HCT116 (cell line): ENCODE data around the gene XAB2. TPM values are rescaled to one million over a fixed set of nuclear protein-coding genes. Genes with fewer than 3 reads are reported as not detected.

Experiments
- ATAC-seq: fragments of 200-7000 bp; cut with Tn5 transposase; 2 replicates; pipeline ENCODE4 v1.9.1; 2020; ENCODE audit warnings: mild to moderate bottlenecking, moderate library complexity
- BruUV-seq: library from RNA; stranded (reverse); fragments of 400-500 nt; replicated peaks from 2 replicates; lab custom pipeline; 2021; lab: Mats Ljungman, UMichigan
- CTCF ChIA-PET: fragments of 300-600 bp; sonication (Branson Sonifier 250); formaldehyde crosslinking; loops from one replicate; lab custom pipeline; 2021; ENCODE audit warnings: antibody characterized with exemption; lab: Charles Lee
- POLR2A ChIA-PET: fragments of 300-600, 350-600 bp; sonication (Branson Sonifier 250); formaldehyde crosslinking; loops from one replicate; lab custom pipeline; 2021; ENCODE audit warnings: antibody characterized with exemption; lab: Charles Lee
- RAD21 ChIA-PET, 2 experiments: fragments of 300-600 bp; sonication (Branson Sonifier 250); formaldehyde crosslinking; loops; one replicate each; lab custom pipeline; 2023; ENCODE audit warnings: low total read pairs in 2 of 2; ENCODE audit not compliant: uncharacterized antibody in 2 of 2, unreplicated experiment in 2 of 2, low non-redundant PET in 1 of 2; lab: Charles Lee
- DNase-seq: peaks from one replicate; pipeline ENCODE4 v3.0.0-alpha.2; 2010; ENCODE audit warnings: low read depth, low spot score
- H2AFZ ChIP-seq: fragments of 200-600 bp; shearing (Covaris generic), sonication (generic); 2 replicates; pipeline ENCODE4 v1.6.1; 2017; ENCODE audit warnings: low read depth, mixed run types, mixed read lengths, antibody characterized with exemption, low read length; ENCODE audit not compliant: poor library complexity, severe bottlenecking
- H3K27ac ChIP-seq: 2 replicates; pipeline ENCODE4 v1.5.1; 2012; ENCODE audit warnings: low read depth, low read length
- H3K27me3 ChIP-seq: fragments of 200-600 bp; sonication (generic); 2 replicates; pipeline ENCODE4 v1.6.1; 2016; ENCODE audit warnings: mixed run types, low read length, mixed read lengths; ENCODE audit not compliant: insufficient read depth
- H3K36me3 ChIP-seq, 2 experiments: fragments of 200-500 bp in 1 of 2; fragments of 200-600 bp in 1 of 2; sonication (Bioruptor generic) in 1 of 2; sonication (generic) in 1 of 2; 2 replicates each; pipeline versions ENCODE4 v1.5.1 to v1.6.1; 2014 to 2016; ENCODE audit warnings: low read length in 2 of 2, inconsistent platforms in 1 of 2, mixed read lengths in 1 of 2, mixed run types in 1 of 2; ENCODE audit not compliant: insufficient read depth in 2 of 2, control insufficient read depth in 1 of 2
- H3K4me1 ChIP-seq, 2 experiments: fragments of 200-600 bp in 1 of 2; sonication (generic) in 1 of 2; 2 replicates each; pipeline versions ENCODE4 v1.5.1 to v1.6.1; 2012 to 2017; ENCODE audit warnings: low read length in 2 of 2, inconsistent platforms in 1 of 2, mild to moderate bottlenecking in 1 of 2, mixed read lengths in 1 of 2, mixed run types in 1 of 2, moderate library complexity in 1 of 2; ENCODE audit not compliant: insufficient read depth in 2 of 2, control insufficient read depth in 1 of 2
- H3K4me2 ChIP-seq: fragments of 200-600 bp; sonication (generic); 2 replicates; pipeline ENCODE4 v1.6.1; 2017; ENCODE audit warnings: mixed run types, low read length, mixed read lengths
- H3K4me3 ChIP-seq, 2 experiments: fragments of 200-600 bp in 1 of 2; sonication (generic) in 1 of 2; replicated peaks in 1 of 2; 2 replicates each; pipeline ENCODE4 v1.5.1; 2011 to 2016; ENCODE audit warnings: low read length in 2 of 2, control low read depth in 1 of 2, low read depth in 1 of 2, mild to moderate bottlenecking in 1 of 2, mixed read lengths in 1 of 2, mixed run types in 1 of 2
- H3K79me2 ChIP-seq: fragments of 200-600 bp; sonication (generic); 2 replicates; pipeline ENCODE4 v1.6.1; 2017; ENCODE audit warnings: mild to moderate bottlenecking, mixed run types, low read length, moderate library complexity, mixed read lengths; ENCODE audit not compliant: insufficient read depth
- H3K9ac ChIP-seq: fragments of 200-600 bp; sonication (generic); 2 replicates; pipeline ENCODE4 v1.6.1; 2016; ENCODE audit warnings: low read length, mixed read lengths
- H3K9me2 ChIP-seq: fragments of 200-600 bp; sonication (generic), shearing (Covaris generic); 2 replicates; pipeline ENCODE4 v1.6.1; 2017; ENCODE audit warnings: mixed run types, mild to moderate bottlenecking, moderate library complexity; ENCODE audit not compliant: insufficient read depth
- H3K9me3 ChIP-seq, 2 experiments: fragments of 200-500 bp in 1 of 2; fragments of 200-600 bp in 1 of 2; sonication (Bioruptor generic) in 1 of 2; sonication (generic) in 1 of 2; 2 replicates each; pipeline ENCODE4 v1.6.1; 2014 to 2017; ENCODE audit warnings: low read length in 2 of 2, mixed read lengths in 2 of 2, inconsistent platforms in 1 of 2, low read depth in 1 of 2, mild to moderate bottlenecking in 1 of 2, mixed run types in 1 of 2, moderate library complexity in 1 of 2; ENCODE audit not compliant: control insufficient read depth in 1 of 2, insufficient read depth in 1 of 2
- H4K20me1 ChIP-seq: fragments of 200-600 bp; sonication (generic), shearing (Covaris generic); 2 replicates; pipeline ENCODE4 v1.6.1; 2017; ENCODE audit warnings: mixed run types, mild to moderate bottlenecking, moderate library complexity; ENCODE audit not compliant: insufficient read depth
- ATF3 ChIP-seq: IDR thresholded peaks from 2 replicates; pipeline ENCODE4 v1.6.1; 2012
- CBX3 ChIP-seq: IDR thresholded peaks from 2 replicates; pipeline ENCODE4 v1.6.1; 2012; ENCODE audit warnings: low read depth
- CEBPB ChIP-seq: IDR thresholded peaks from 2 replicates; pipeline ENCODE4 v1.6.1; 2012; ENCODE audit warnings: low read depth
- EGR1 ChIP-seq: IDR thresholded peaks from 2 replicates; pipeline ENCODE4 v1.6.1; 2012; ENCODE audit warnings: low read depth
- ELF1 ChIP-seq: IDR thresholded peaks from 2 replicates; pipeline ENCODE4 v1.6.1; 2012; ENCODE audit warnings: low read depth, borderline replicate concordance
- EZH2 ChIP-seq: fragments of 200-600 bp; sonication (generic); IDR thresholded peaks from 2 replicates; pipeline ENCODE4 v1.6.1; 2017; ENCODE audit warnings: antibody characterized with exemption, mixed run types
- EZH2phosphoT487 ChIP-seq: fragments of 200-600 bp; IDR thresholded peaks from 2 replicates; pipeline ENCODE4 v1.6.1; 2018; ENCODE audit warnings: antibody characterized with exemption, borderline replicate concordance
- FOSL1 ChIP-seq: IDR thresholded peaks from 2 replicates; pipeline ENCODE4 v1.6.1; 2012; ENCODE audit warnings: low read depth
- JUND ChIP-seq: IDR thresholded peaks from 2 replicates; pipeline ENCODE4 v1.6.1; 2012
- MAX ChIP-seq: IDR thresholded peaks from 2 replicates; pipeline ENCODE4 v1.6.1; 2012
- POLR2A ChIP-seq: IDR thresholded peaks from 2 replicates; pipeline ENCODE4 v1.7.0; 2011; ENCODE audit warnings: borderline replicate concordance; ENCODE audit not compliant: insufficient read depth, insufficient read length; ENCODE audit errors: extremely low read depth
- POLR2AphosphoS5 ChIP-seq: IDR thresholded peaks from 2 replicates; pipeline ENCODE4 v1.6.1; 2011; ENCODE audit warnings: mild to moderate bottlenecking, low read depth, low read length, moderate library complexity
- RAD21 ChIP-seq: IDR thresholded peaks from 2 replicates; pipeline ENCODE4 v1.6.1; 2012; ENCODE audit warnings: low read depth, mild to moderate bottlenecking
- SP1 ChIP-seq: IDR thresholded peaks from 2 replicates; pipeline ENCODE4 v1.6.1; 2012; ENCODE audit warnings: low read depth
- TCF7L2 ChIP-seq: IDR thresholded peaks from 2 replicates; pipeline ENCODE4 v1.7.0; 2011; ENCODE audit warnings: borderline replicate concordance, inconsistent platforms; ENCODE audit not compliant: insufficient read depth, insufficient read length; ENCODE audit errors: extremely low read depth
- YY1 ChIP-seq: IDR thresholded peaks from 2 replicates; pipeline ENCODE4 v1.6.1; 2011; ENCODE audit warnings: low read length, low read depth, moderate library complexity, mild to moderate bottlenecking; ENCODE audit not compliant: insufficient replicate concordance; ENCODE audit errors: extremely low read depth
- ZFX ChIP-seq: fragments of 450-650 bp; IDR thresholded peaks from 2 replicates; pipeline ENCODE4 v1.6.1; 2017
- ZNF274 ChIP-seq: fragments of 200-500 bp; sonication (Bioruptor generic); IDR thresholded peaks from 2 replicates; pipeline ENCODE4 v1.6.1; 2014; ENCODE audit warnings: mild to moderate bottlenecking, low read depth, low read length, inconsistent platforms
- intact Hi-C: fragments of 100-400 bp; cut with micrococcal nuclease; formaldehyde crosslinking; loops from 2 replicates; pipeline ENCODE4 v1.10.0; 2022
- total RNA-seq: library from RNA; stranded (reverse); gene quantifications from one replicate; pipeline ENCODE4 v1.2.1, GENCODE V29; 2021; ENCODE audit not compliant: unreplicated experiment
- TF ChIP-seq, protein P1 (sequence below): IDR thresholded peaks from 2 replicates; pipeline ENCODE4 v1.6.1; 2011; ENCODE audit warnings: mild to moderate bottlenecking, low read length, moderate library complexity; ENCODE audit not compliant: insufficient replicate concordance; ENCODE audit errors: extremely low read depth
- TF ChIP-seq, protein P2 (sequence below), 3 experiments: fragments of 200-600 bp in 1 of 3; sonication (generic) in 1 of 3; IDR thresholded peaks in 2 of 3; conservative IDR thresholded peaks in 1 of 3; 2 replicates each; pipeline ENCODE4 v1.5.1; 2012 to 2017; ENCODE audit warnings: low read depth in 2 of 3, low read length in 2 of 3, antibody characterized with exemption in 1 of 3, borderline replicate concordance in 1 of 3, control low read depth in 1 of 3, mild to moderate bottlenecking in 1 of 3, mixed read lengths in 1 of 3, mixed run types in 1 of 3, moderate library complexity in 1 of 3; ENCODE audit not compliant: insufficient read depth in 1 of 3

Gene XAB2
- total RNA-seq, 1 experiment from 2014 or later: 103 TPM

DNA sequence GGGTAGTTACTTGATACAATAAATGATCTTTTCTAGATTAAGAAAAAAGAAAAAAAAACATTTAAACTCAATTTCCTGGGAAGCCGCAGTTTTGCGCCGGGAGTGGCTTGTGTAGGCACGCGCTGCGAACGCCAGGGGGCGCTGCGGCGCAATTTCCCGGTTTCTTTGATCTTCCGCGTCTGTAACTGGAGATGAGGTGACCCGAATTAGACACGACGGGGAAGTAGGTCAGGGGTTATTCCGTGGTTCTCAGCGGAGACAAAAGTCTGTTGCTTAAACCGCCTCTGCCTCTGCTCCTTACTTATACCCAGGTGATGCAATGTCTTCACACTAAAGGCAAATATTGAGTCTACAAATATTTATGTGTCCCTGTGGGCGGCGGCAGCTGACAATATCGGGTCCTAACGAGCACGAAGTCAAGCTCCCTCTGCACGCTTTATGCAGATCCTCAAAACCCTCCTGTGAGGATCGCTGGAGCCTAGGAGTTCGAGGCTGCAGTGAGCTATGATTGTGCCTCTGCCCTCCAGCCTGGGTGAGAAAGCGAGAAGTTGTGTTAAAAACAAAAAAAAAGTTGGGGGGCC lies 22.8 kb upstream of the XAB2 start:
- DNase-seq: peak; percentile 74
- RAD21 ChIA-PET: no interaction called here
- peak; percentile 83 for ATAC-seq
- H3K79me2 ChIP-seq: no peaks in the 10 kb centered on the region
- peak overlapping the region; percentile 95 for H2AFZ ChIP-seq
- intact Hi-C loops: loop anchor here (1.0 kb wide), 1 partner anchor 147 kb away; no protein-coding TSS in a partner anchor
- H3K9me3 ChIP-seq: no peaks in the 10 kb centered on the region
- no peaks in the 10 kb centered on the region for H3K9me2 ChIP-seq
- no TSS peak for BruUV-seq
- H3K4me1 ChIP-seq: peaks cover 3 to 12% of the 10 kb centered on the region in 2 experiments
- no peaks in the 10 kb centered on the region for H4K20me1 ChIP-seq
- POLR2A ChIA-PET: interaction anchor here (1.6 kb wide), 1 partner anchor 29 kb away, joined by 3 read pairs; the partner anchor contains the start of gene TRAPPC5
- TF ChIP-seq CEBPB: no peak
- peak; percentile 100 for TF ChIP-seq TCF7L2
- no peak for TF ChIP-seq POLR2AphosphoS5
- no peak; the same call in 1 of the 2 replicates for TF ChIP-seq RAD21
- TF ChIP-seq FOSL1: no peak
- no peak for TF ChIP-seq JUND
- no peak; the same call in 1 of the 2 replicates for TF ChIP-seq ELF1
- TF ChIP-seq, protein P1, sequence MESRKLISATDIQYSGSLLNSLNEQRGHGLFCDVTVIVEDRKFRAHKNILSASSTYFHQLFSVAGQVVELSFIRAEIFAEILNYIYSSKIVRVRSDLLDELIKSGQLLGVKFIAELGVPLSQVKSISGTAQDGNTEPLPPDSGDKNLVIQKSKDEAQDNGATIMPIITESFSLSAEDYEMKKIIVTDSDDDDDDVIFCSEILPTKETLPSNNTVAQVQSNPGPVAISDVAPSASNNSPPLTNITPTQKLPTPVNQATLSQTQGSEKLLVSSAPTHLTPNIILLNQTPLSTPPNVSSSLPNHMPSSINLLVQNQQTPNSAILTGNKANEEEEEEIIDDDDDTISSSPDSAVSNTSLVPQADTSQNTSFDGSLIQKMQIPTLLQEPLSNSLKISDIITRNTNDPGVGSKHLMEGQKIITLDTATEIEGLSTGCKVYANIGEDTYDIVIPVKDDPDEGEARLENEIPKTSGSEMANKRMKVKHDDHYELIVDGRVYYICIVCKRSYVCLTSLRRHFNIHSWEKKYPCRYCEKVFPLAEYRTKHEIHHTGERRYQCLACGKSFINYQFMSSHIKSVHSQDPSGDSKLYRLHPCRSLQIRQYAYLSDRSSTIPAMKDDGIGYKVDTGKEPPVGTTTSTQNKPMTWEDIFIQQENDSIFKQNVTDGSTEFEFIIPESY: no peak
- no peak for TF ChIP-seq ZFX
- peak; percentile 65 for TF ChIP-seq YY1
- TF ChIP-seq MAX: peak; percentile 56
- TF ChIP-seq EZH2: no peak
- no peak; the same call in none of the 2 replicates for TF ChIP-seq SP1
- TF ChIP-seq ATF3: no peak
- no peak for TF ChIP-seq ZNF274
- no peak for TF ChIP-seq POLR2A
- TF ChIP-seq CBX3: peak; percentile 4; the same call in 1 of the 2 replicates
- TF ChIP-seq EZH2phosphoT487: no peak
- TF ChIP-seq, protein P2, sequence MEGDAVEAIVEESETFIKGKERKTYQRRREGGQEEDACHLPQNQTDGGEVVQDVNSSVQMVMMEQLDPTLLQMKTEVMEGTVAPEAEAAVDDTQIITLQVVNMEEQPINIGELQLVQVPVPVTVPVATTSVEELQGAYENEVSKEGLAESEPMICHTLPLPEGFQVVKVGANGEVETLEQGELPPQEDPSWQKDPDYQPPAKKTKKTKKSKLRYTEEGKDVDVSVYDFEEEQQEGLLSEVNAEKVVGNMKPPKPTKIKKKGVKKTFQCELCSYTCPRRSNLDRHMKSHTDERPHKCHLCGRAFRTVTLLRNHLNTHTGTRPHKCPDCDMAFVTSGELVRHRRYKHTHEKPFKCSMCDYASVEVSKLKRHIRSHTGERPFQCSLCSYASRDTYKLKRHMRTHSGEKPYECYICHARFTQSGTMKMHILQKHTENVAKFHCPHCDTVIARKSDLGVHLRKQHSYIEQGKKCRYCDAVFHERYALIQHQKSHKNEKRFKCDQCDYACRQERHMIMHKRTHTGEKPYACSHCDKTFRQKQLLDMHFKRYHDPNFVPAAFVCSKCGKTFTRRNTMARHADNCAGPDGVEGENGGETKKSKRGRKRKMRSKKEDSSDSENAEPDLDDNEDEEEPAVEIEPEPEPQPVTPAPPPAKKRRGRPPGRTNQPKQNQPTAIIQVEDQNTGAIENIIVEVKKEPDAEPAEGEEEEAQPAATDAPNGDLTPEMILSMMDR (IDR thresholded peaks at IDR 0.05 in 2 of 3, conservative IDR thresholded peaks at IDR 0.05 in 1 of 3; ENCODE audit: borderline replicate concordance in 1 of 3, insufficient read depth in 1 of 3, low read depth in 2 of 3, low read length in 2 of 3): peak; percentile 78 to 96 (median 95)
- TF ChIP-seq EGR1: no peak
- TF ChIP-seq, all 23 proteins: peak for 5
- peak overlapping the region; percentile 32; the same call in 1 of the 2 replicates for H3K27ac ChIP-seq
- H3K9ac ChIP-seq: peak overlapping the region; percentile 23; the same call in 1 of the 2 replicates
- peak overlapping the region; percentile 15 to 49 for H3K4me3 ChIP-seq
- H3K27me3 ChIP-seq: no peaks in the 10 kb centered on the region
- H3K4me2 ChIP-seq: peak overlapping the region; percentile 74
- H3K36me3 ChIP-seq: 0 out of 4 replicates have a peak, but pooled peaks cover 0 to 3% of the 10 kb centered on the region in 2 experiments
- CTCF ChIA-PET: interaction anchor here (0.7 to 1.6 kb wide), 6 partner anchors 9 to 147 kb away, joined by 3 to 8 read pairs (median 4); partner anchors contain the start of genes RETN and TRAPPC5
